Panc1 (cell line): ENCODE results near the gene CLPSL2. TPM values are rescaled to one million over a fixed set of nuclear protein-coding genes. Genes with fewer than 3 reads are reported as not detected.

ENCODE experiments used
- ATAC-seq: fragments of 200-7000 bp; cut with Tn5 transposase; 2 replicates; pipeline ENCODE4 v1.9.1; 2020; ENCODE audit warnings: mild to moderate bottlenecking, moderate library complexity
- BruUV-seq: library from RNA; stranded (reverse); fragments of 400-500 nt; replicated peaks from 2 replicates; lab custom pipeline; 2021; lab: Mats Ljungman, UMichigan
- CTCF ChIA-PET: fragments of 300-600 bp; sonication (Branson Sonifier 250); formaldehyde crosslinking; loops from one replicate; lab custom pipeline; 2022; ENCODE audit warnings: antibody characterized with exemption; lab: Charles Lee
- POLR2A ChIA-PET: fragments of 300-600 bp; sonication (Branson Sonifier 250); formaldehyde crosslinking; loops from one replicate; lab custom pipeline; 2022; ENCODE audit warnings: antibody characterized with exemption; lab: Charles Lee
- DNase-seq: peaks from one replicate; pipeline ENCODE4 v3.0.0-alpha.2; 2010; ENCODE audit warnings: low read depth, low spot score
- H3K27ac ChIP-seq: 2 replicates; pipeline ENCODE4 v1.5.1; 2011; ENCODE audit warnings: mild to moderate bottlenecking, low read length, inconsistent platforms
- H3K27me3 ChIP-seq: fragments of 200-500 bp; sonication (Bioruptor generic); 2 replicates; pipeline ENCODE4 v1.6.0; 2014; ENCODE audit warnings: low read length, inconsistent platforms; ENCODE audit not compliant: control insufficient read depth, insufficient read depth
- H3K36me3 ChIP-seq: fragments of 200-500 bp; sonication (Bioruptor generic); 2 replicates; pipeline ENCODE4 v1.5.1; 2014; ENCODE audit warnings: inconsistent platforms, mild to moderate bottlenecking, low read length, moderate library complexity; ENCODE audit not compliant: control insufficient read depth, insufficient read depth
- H3K4me1 ChIP-seq: 2 replicates; pipeline ENCODE4 v1.5.1; 2011; ENCODE audit warnings: inconsistent platforms, mild to moderate bottlenecking, low read length, moderate library complexity; ENCODE audit not compliant: control insufficient read depth, insufficient read depth
- H3K4me3 ChIP-seq, 2 experiments: 2 replicates each; pipeline ENCODE4 v1.5.1; 2011 to 2012; ENCODE audit warnings: low read depth in 2 of 2, low read length in 2 of 2, mild to moderate bottlenecking in 2 of 2, inconsistent platforms in 1 of 2, moderate library complexity in 1 of 2
- H3K9me3 ChIP-seq: fragments of 200-500 bp; sonication (Bioruptor generic); 2 replicates; pipeline ENCODE4 v1.5.1; 2014; ENCODE audit warnings: low read depth, mild to moderate bottlenecking, inconsistent platforms, low read length, moderate library complexity; ENCODE audit not compliant: control insufficient read depth, insufficient read depth
- POLR2AphosphoS5 ChIP-seq: IDR thresholded peaks from 2 replicates; pipeline ENCODE4 v1.6.1; 2012; ENCODE audit warnings: mild to moderate bottlenecking, low read depth, low read length, moderate library complexity
- REST ChIP-seq, 2 experiments: IDR thresholded peaks; 2 replicates each; pipeline ENCODE4 v1.6.1; 2011 to 2012; ENCODE audit warnings: low read depth in 2 of 2, control low read depth in 1 of 2, low read length in 1 of 2, mild to moderate bottlenecking in 1 of 2, moderate library complexity in 1 of 2; ENCODE audit not compliant: insufficient read depth in 1 of 2
- SIN3A ChIP-seq: IDR thresholded peaks from 2 replicates; pipeline ENCODE4 v1.6.1; 2012; ENCODE audit warnings: low read depth, mild to moderate bottlenecking, low read length, moderate library complexity, borderline replicate concordance; ENCODE audit not compliant: insufficient read depth
- TCF7L2 ChIP-seq: IDR thresholded peaks from 2 replicates; pipeline ENCODE4 v1.6.1; 2011; ENCODE audit warnings: mild to moderate bottlenecking, low read depth, low read length, inconsistent platforms
- in situ Hi-C: cut with HindIII; loops from 2 replicates; pipeline ENCODE4 v1.10.0; 2016; ENCODE audit warnings: low sequenced_read_pairs, low pct_unique_long_range_greater_than_20kb
- intact Hi-C: fragments of 100-400 bp; cut with micrococcal nuclease; formaldehyde crosslinking; loops from one replicate; pipeline ENCODE4 v1.10.0; 2022; ENCODE audit not compliant: unreplicated experiment
- total RNA-seq: library from RNA; stranded (reverse); gene quantifications from one replicate; pipeline ENCODE4 v1.2.1, GENCODE V29; 2021; ENCODE audit not compliant: unreplicated experiment
- TF ChIP-seq, protein P1 (sequence below): fragments of 450-650 bp; IDR thresholded peaks from 2 replicates; pipeline ENCODE4 v1.5.1; 2017; ENCODE audit warnings: mild to moderate bottlenecking

Gene CLPSL2
- total RNA-seq, 1 experiment from 2014 or later: 0.57 TPM

DNA sequence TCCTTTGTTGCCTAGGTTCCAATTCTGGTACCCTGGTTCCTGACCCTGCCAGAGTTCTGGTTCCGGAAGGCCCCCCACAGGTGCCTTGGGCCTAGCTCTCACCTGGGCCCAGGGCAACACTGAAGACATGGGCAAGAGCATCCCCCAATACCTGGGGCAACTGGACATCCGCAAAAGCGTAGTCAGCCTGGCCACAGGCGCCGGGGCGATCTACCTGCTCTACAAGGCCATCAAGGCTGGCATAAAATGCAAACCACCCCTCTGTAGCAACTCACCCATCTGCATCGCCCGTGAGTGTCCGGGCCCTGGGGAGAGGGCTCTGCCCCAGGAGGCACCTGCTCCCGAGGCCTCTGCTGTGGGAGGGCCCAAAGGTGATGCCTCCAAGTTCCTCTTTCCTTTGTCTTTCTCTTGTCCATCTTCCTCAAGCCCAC lies 39.4 kb upstream of the CLPSL2 start, which contains the start of gene ARMC12:
TSS of gene ARMC12 (plus strand) at position 51 of the 431 bp plus-strand sequence. CDS start at position 128, 77 bp downstream.
- BruUV-seq: no TSS peak
- Histone ChIP-seq H3K4me3 (no peak within 1 kb of the TSS), H3K27me3 (no peaks in the 10 kb centered on the region), H3K36me3 (no peaks in the 10 kb centered on the region), H3K4me1 (peaks cover 5% of the 10 kb centered on the region; the same call in 1 of the 2 replicates), H3K27ac (peak within 1 kb of the TSS; percentile 50; the same call in 1 of the 2 replicates), H3K9me3 (no peaks in the 10 kb centered on the region)
- POLR2A ChIA-PET: no interaction called here
- intact Hi-C loops (loop anchor here (1.0 to 5.0 kb wide), 3 partner anchors 50 to 214 kb away; partner anchors contain the start of gene FKBP5), in situ Hi-C loops (no loop called here)
- ATAC-seq (peak; percentile 18; the same call in 1 of the 2 replicates), DNase-seq (no peak)
- TF ChIP-seq REST (IDR thresholded peaks at IDR 0.05; ENCODE audit: insufficient read depth in 1 of 2, low read depth in 2 of 2, low read length in 1 of 2) (no peak), SIN3A (no peak), POLR2AphosphoS5 (no peak), TCF7L2 (no peak)
- TF ChIP-seq, protein P1, sequence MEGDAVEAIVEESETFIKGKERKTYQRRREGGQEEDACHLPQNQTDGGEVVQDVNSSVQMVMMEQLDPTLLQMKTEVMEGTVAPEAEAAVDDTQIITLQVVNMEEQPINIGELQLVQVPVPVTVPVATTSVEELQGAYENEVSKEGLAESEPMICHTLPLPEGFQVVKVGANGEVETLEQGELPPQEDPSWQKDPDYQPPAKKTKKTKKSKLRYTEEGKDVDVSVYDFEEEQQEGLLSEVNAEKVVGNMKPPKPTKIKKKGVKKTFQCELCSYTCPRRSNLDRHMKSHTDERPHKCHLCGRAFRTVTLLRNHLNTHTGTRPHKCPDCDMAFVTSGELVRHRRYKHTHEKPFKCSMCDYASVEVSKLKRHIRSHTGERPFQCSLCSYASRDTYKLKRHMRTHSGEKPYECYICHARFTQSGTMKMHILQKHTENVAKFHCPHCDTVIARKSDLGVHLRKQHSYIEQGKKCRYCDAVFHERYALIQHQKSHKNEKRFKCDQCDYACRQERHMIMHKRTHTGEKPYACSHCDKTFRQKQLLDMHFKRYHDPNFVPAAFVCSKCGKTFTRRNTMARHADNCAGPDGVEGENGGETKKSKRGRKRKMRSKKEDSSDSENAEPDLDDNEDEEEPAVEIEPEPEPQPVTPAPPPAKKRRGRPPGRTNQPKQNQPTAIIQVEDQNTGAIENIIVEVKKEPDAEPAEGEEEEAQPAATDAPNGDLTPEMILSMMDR: no peak
- CTCF ChIA-PET: interaction anchor here (0.5 to 1.6 kb wide), 13 partner anchors 20 to 220 kb away, joined by 3 to 9 read pairs (median 4); no protein-coding TSS in a partner anchor

- no peaks in the 10 kb centered on the region for H3K9me3 ChIP-seq
- H3K27ac ChIP-seq: peak overlapping the region; percentile 50; the same call in 1 of the 2 replicates
- ATAC-seq (peak; percentile 91), DNase-seq (no peak)
- in situ Hi-C loops (no loop called here), intact Hi-C loops (loop anchor here (2.0 to 5.0 kb wide), 2 partner anchors 50 to 215 kb away; partner anchors contain the start of gene FKBP5)
- H3K4me3 ChIP-seq: no peak overlapping the region
- H3K4me1 ChIP-seq: no peaks in the 10 kb centered on the region
- no peaks in the 10 kb centered on the region for H3K36me3 ChIP-seq
- CTCF ChIA-PET: interaction anchor here (0.5 to 1.6 kb wide), 7 partner anchors 20 to 216 kb away, joined by 3 to 6 read pairs (median 3); no protein-coding TSS in a partner anchor
- TF ChIP-seq TCF7L2 (no peak), POLR2AphosphoS5 (no peak), SIN3A (no peak)
- TF ChIP-seq, protein P1: peak; percentile 85
- no peaks in the 10 kb centered on the region for H3K27me3 ChIP-seq
- POLR2A ChIA-PET: no interaction called here
- no TSS peak for BruUV-seq
Measured at GRCh38 chr6:35737413-35738211, 38.8 kb upstream of the CLPSL2 start.
